ENCODE measurements around the gene MAGI2.

DNA sequence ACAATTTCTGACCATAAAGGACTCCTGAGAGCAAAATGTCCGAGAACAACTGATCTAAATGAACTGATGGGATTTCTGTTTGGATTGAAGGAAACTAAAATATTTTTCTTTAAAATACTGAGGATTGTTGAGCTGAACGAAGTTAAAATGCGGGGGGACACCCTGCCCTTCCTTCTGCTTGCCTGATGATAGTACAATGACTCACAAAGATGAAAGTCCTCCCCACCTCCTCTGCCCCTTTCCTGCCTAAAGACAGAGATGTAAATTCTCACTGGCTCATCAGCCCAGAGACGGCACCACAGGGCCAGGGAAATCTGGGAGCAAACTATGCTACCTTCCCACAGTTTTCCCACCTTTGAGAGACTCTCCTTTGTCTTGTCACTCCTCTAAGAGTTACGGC lies 1474.2 kb downstream of the MAGI2 start:
- TF ChIP-seq, protein P1, sequence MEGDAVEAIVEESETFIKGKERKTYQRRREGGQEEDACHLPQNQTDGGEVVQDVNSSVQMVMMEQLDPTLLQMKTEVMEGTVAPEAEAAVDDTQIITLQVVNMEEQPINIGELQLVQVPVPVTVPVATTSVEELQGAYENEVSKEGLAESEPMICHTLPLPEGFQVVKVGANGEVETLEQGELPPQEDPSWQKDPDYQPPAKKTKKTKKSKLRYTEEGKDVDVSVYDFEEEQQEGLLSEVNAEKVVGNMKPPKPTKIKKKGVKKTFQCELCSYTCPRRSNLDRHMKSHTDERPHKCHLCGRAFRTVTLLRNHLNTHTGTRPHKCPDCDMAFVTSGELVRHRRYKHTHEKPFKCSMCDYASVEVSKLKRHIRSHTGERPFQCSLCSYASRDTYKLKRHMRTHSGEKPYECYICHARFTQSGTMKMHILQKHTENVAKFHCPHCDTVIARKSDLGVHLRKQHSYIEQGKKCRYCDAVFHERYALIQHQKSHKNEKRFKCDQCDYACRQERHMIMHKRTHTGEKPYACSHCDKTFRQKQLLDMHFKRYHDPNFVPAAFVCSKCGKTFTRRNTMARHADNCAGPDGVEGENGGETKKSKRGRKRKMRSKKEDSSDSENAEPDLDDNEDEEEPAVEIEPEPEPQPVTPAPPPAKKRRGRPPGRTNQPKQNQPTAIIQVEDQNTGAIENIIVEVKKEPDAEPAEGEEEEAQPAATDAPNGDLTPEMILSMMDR (IDR thresholded peaks at IDR 0.05), result no peak
- no peak for TF ChIP-seq POLR2A (IDR thresholded peaks at IDR 0.05)

Measured in ovary (tissue), 3 donors.